Esophagus muscularis mucosa (tissue), 3 donors: ENCODE measurements around the gene INCA1.

Experiments
- CTCF ChIP-seq, 3 experiments: fragments of 200-600 bp in 2 of 3; fragments of 450-650 bp in 1 of 3; sonication (generic) in 2 of 3; IDR thresholded peaks; one replicate each; pipeline ENCODE4 v1.5.1; 2017 to 2019; ENCODE audit warnings: antibody characterized with exemption in 3 of 3, mild to moderate bottlenecking in 2 of 3, moderate library complexity in 1 of 3
- POLR2A ChIP-seq: fragments of 450-650 bp; IDR thresholded peaks from one replicate; pipeline ENCODE4 v1.6.1; 2017; ENCODE audit warnings: antibody characterized with exemption, moderate library complexity, mild to moderate bottlenecking, low read depth

GRCh38 chr17:5035315-5035714, 38.0 kb upstream of the INCA1 start, which contains the start of gene SLC52A1:
- TF ChIP-seq CTCF (IDR thresholded peaks at IDR 0.05) (no peak), POLR2A (no peak)
